Stimulated activated memory B cell treated with anti-CD40 and anti-IgM and Interleukin-4, amounts not matched to agents 10 μg/mL and 1 μg/mL and 100 μg/mL, for 72 hours (primary cell): Measurements from ENCODE around the gene AP1M1.

Experiments used
- ATAC-seq: fragments of 150-1000 bp; cut with Tn5 transposase; 2 replicates; pipeline ENCODE4 v1.10.0; 2021
- H3K27ac Mint-ChIP-seq: one replicate; pipeline ENCODE4 v1.8.0; 2022; ENCODE audit warnings: mild to moderate bottlenecking, mixed read lengths
- H3K27me3 Mint-ChIP-seq: one replicate; pipeline ENCODE4 v1.8.0; 2022; ENCODE audit warnings: mixed read lengths
- H3K36me3 Mint-ChIP-seq: one replicate; pipeline ENCODE4 v1.8.0; 2022; ENCODE audit warnings: mixed read lengths
- H3K4me1 Mint-ChIP-seq: one replicate; pipeline ENCODE4 v1.8.0; 2022; ENCODE audit warnings: mixed read lengths
- H3K4me3 Mint-ChIP-seq: one replicate; pipeline ENCODE4 v1.8.0; 2022; ENCODE audit warnings: mild to moderate bottlenecking, moderate library complexity, mixed read lengths
- H3K9me3 Mint-ChIP-seq: one replicate; pipeline ENCODE4 v1.8.0; 2022; ENCODE audit warnings: mixed read lengths

Gene AP1M1

GRCh38 chr19:16208847-16209665 is 11.3 kb downstream of the AP1M1 start:
- Mint-ChIP-seq H3K36me3 (peaks cover 78% of the 10 kb centered on the region), H3K27me3 (no peaks in the 10 kb centered on the region), H3K4me3 (no peak overlapping the region), H3K27ac (no peak overlapping the region), H3K4me1 (peaks cover 23% of the 10 kb centered on the region), H3K9me3 (no peaks in the 10 kb centered on the region)
- no peak for ATAC-seq

- ATAC-seq: no peak
- peaks cover 22% of the 10 kb centered on the region for H3K4me1 Mint-ChIP-seq
- no peak overlapping the region for H3K4me3 Mint-ChIP-seq
- peaks cover 84% of the 10 kb centered on the region for H3K36me3 Mint-ChIP-seq
- H3K9me3 Mint-ChIP-seq: no peaks in the 10 kb centered on the region
- H3K27me3 Mint-ChIP-seq: no peaks in the 10 kb centered on the region
- H3K27ac Mint-ChIP-seq: no peak overlapping the region
Observed at GRCh38 chr19:16210168-16210567, 12.5 kb downstream of the AP1M1 start.

GRCh38 chr19:16213076-16213475 is 15.4 kb downstream of the AP1M1 start:
- ATAC-seq: no peak
- Mint-ChIP-seq H3K27me3 (no peaks in the 10 kb centered on the region), H3K27ac (peak overlapping the region; percentile 17), H3K4me3 (no peak overlapping the region), H3K4me1 (peaks cover 35% of the 10 kb centered on the region), H3K36me3 (peaks cover 89% of the 10 kb centered on the region), H3K9me3 (no peaks in the 10 kb centered on the region)

GRCh38 chr19:16216744-16217670 is 19.3 kb downstream of the AP1M1 start:
- H3K4me3 Mint-ChIP-seq: no peak overlapping the region
- H3K4me1 Mint-ChIP-seq: peaks cover 45% of the 10 kb centered on the region
- peak overlapping the region; percentile 53 for H3K27ac Mint-ChIP-seq
- peaks cover 3% of the 10 kb centered on the region for H3K9me3 Mint-ChIP-seq
- H3K27me3 Mint-ChIP-seq: no peaks in the 10 kb centered on the region
- no peak for ATAC-seq
- peaks cover 87% of the 10 kb centered on the region for H3K36me3 Mint-ChIP-seq

- peaks cover 6% of the 10 kb centered on the region for H3K9me3 Mint-ChIP-seq
- ATAC-seq: no peak
- no peak overlapping the region for H3K4me3 Mint-ChIP-seq
- H3K27ac Mint-ChIP-seq: peak overlapping the region; percentile 40
- peaks cover 36% of the 10 kb centered on the region for H3K4me1 Mint-ChIP-seq
- no peaks in the 10 kb centered on the region for H3K27me3 Mint-ChIP-seq
- H3K36me3 Mint-ChIP-seq: peaks cover 87% of the 10 kb centered on the region
Observed at GRCh38 chr19:16217716-16218451, 20.2 kb downstream of the AP1M1 start.

- Mint-ChIP-seq H3K4me1 (peaks cover 26% of the 10 kb centered on the region), H3K36me3 (peaks cover 86% of the 10 kb centered on the region), H3K9me3 (peaks cover 6% of the 10 kb centered on the region), H3K27ac (peak overlapping the region; percentile 40), H3K4me3 (no peak overlapping the region), H3K27me3 (no peaks in the 10 kb centered on the region)
- ATAC-seq: no peak
Observed at GRCh38 chr19:16218851-16219250, 21.1 kb downstream of the AP1M1 start.

DNA sequence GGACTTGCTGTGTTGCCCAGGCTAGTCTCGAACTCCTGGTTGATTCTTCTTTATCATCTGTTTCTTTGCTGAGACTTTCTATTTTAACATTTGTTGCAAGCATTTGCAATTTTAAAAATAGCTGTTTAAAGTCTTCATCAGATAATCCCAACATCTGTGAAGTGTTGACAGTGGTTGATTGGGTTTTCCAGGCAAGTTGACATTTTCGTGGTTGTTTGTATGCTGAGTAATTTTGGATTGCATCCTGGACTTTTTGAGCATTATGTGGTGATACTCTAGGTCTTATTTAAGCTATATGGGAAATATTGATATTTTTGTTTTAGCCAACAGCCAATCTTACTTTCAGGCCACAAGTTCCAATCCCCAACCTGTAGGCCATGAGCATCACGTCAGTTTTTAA is 25.1 kb downstream of the AP1M1 start:
- H3K4me1 Mint-ChIP-seq: peaks cover 13% of the 10 kb centered on the region

GRCh38 chr19:16223746-16224145 is 26.0 kb downstream of the AP1M1 start:
- Mint-ChIP-seq H3K36me3 (peaks cover 79% of the 10 kb centered on the region), H3K27ac (no peak overlapping the region), H3K9me3 (peaks cover 6% of the 10 kb centered on the region), H3K4me1 (peaks cover 6% of the 10 kb centered on the region), H3K27me3 (no peaks in the 10 kb centered on the region), H3K4me3 (no peak overlapping the region)
- no peak for ATAC-seq

More for the DNA sequence above, 25.1 kb downstream of the AP1M1 start:
- H3K27ac Mint-ChIP-seq: no peak overlapping the region
- no peak overlapping the region for H3K4me3 Mint-ChIP-seq
- H3K27me3 Mint-ChIP-seq: no peaks in the 10 kb centered on the region
- H3K9me3 Mint-ChIP-seq: peaks cover 6% of the 10 kb centered on the region
- ATAC-seq: no peak
- H3K36me3 Mint-ChIP-seq: peaks cover 76% of the 10 kb centered on the region

DNA sequence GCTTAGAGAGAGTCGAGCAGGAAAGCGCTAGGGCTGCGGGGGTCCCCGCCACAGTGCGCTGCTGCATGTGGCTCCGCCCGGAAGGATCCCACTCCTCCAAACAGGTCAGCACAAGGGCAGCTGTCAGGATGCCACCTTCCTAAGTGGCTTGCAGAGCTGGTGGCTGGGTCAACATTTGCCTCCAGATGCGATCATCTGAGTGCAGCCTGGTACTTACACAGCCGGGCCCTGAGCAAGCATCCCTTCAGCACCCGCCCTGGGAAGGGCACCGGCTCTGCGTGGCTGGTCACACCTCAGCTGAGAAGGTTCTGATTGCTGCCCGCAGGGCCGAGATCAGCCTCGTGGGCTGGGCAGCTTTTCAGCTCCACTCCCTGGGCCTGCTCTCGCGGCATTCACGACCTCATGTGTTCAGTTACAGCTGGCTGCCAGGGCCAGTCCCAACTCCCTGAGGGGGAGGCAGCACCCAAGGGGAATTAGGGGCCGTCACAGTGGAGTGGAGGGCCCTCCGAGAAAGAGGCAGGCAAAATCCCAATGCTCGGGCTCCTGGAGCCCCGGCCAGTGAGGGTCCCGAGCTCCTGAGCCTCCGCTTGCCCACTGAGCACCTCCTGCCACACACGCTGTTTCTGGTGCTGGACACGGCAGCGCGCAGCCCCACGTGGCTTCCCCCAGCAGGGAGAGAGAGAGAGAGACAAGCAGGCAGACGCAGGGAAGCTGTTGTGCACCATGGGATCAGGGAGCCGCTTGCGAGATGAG is 26.8 kb downstream of the AP1M1 start:
- H3K9me3 Mint-ChIP-seq: peaks cover 6% of the 10 kb centered on the region
- no peaks in the 10 kb centered on the region for H3K4me1 Mint-ChIP-seq
- H3K27me3 Mint-ChIP-seq: no peaks in the 10 kb centered on the region
- ATAC-seq: no peak
- no peak overlapping the region for H3K4me3 Mint-ChIP-seq
- peaks cover 80% of the 10 kb centered on the region for H3K36me3 Mint-ChIP-seq
- no peak overlapping the region for H3K27ac Mint-ChIP-seq

GRCh38 chr19:16225279-16226183 is 27.8 kb downstream of the AP1M1 start:
- Mint-ChIP-seq H3K4me1 (no peaks in the 10 kb centered on the region), H3K4me3 (no peak overlapping the region), H3K27me3 (no peaks in the 10 kb centered on the region), H3K9me3 (peaks cover 6% of the 10 kb centered on the region), H3K27ac (no peak overlapping the region), H3K36me3 (peaks cover 76% of the 10 kb centered on the region)
- no peak for ATAC-seq

GRCh38 chr19:16226184-16226591 is 28.5 kb downstream of the AP1M1 start:
- Mint-ChIP-seq H3K9me3 (peaks cover 3% of the 10 kb centered on the region), H3K27me3 (no peaks in the 10 kb centered on the region), H3K4me1 (no peaks in the 10 kb centered on the region), H3K36me3 (peaks cover 75% of the 10 kb centered on the region), H3K27ac (no peak overlapping the region), H3K4me3 (no peak overlapping the region)
- ATAC-seq: no peak

DNA sequence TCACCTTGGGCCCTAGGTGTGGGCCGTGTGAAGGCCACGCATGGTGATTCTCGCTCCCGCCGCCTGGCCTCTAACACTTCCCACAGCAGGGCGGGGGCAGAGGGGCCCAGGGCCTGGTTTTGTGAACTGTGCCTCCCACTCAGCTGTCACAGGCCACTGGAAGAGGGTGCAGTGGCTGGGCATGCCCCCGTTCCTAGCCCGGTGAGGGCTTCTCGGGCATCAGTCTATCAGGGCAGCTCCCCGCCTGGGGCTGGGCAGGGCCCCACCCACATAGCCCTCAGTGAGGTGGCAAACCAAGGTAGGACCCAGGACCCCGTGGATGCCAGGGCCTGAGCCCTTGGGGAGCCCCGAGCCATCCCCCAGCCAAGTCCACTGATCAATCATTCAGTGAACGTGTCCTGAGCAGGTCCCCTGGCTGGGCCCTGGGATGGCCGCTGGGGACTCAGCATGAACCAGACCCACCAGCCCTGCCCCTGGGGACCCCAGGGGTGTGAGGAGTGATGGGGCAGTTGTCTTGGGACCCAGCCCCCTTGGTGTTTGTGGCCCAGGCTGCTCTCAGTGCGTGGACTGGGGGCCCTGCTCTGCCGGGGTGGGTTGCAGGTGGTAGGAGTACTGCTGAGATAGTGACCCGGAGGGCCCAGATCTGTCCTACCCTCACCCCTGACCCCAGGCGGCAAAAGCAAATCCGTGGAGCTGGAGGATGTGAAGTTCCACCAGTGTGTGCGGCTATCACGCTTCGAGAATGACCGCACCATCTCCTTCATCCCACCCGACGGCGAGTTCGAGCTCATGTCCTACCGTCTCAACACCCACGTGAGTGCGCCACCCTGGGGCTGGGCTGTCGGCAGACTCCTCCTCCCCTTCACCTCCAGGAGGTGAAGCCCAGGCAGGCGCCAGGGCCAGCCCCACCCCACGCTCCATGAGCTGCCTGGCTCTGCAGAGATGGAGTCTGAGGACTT is 29.4 kb downstream of the AP1M1 start:
- no peaks in the 10 kb centered on the region for H3K4me1 Mint-ChIP-seq
- no peaks in the 10 kb centered on the region for H3K27me3 Mint-ChIP-seq
- H3K4me3 Mint-ChIP-seq: no peak overlapping the region
- ATAC-seq: no peak
- no peak overlapping the region for H3K27ac Mint-ChIP-seq
- H3K36me3 Mint-ChIP-seq: peaks cover 73% of the 10 kb centered on the region
- H3K9me3 Mint-ChIP-seq: peaks cover 3% of the 10 kb centered on the region
